ENCODE data around the gene FOSL2. TPM values are rescaled to one million over a fixed set of nuclear protein-coding genes. Genes with fewer than 3 reads are reported as not detected.
A peak's percentile ranks its signal among the peaks of the same experiment; 100 is the strongest.

The FOSL2 gene
- total RNA-seq, 1 donor from 2014 or later: 18.0 TPM

GRCh38 chr2:28447943-28448792, 55.5 kb downstream of the FOSL2 start:
- DNase-seq (ENCODE audit: low read depth in 2 of 2): no peak

- DNase-seq (ENCODE audit: low read depth in 2 of 2): no peak
Observed at GRCh38 chr2:28448793-28449100, 56.1 kb downstream of the FOSL2 start.

GRCh38 chr2:28449126-28449487, 56.4 kb downstream of the FOSL2 start:
- DNase-seq (ENCODE audit: low read depth in 2 of 2): no peak

- peak in 1 of 2 donors; percentile 52 for DNase-seq (ENCODE audit: low read depth in 2 of 2)
Observed at GRCh38 chr2:28449488-28450395, 57.1 kb downstream of the FOSL2 start.

- DNase-seq (ENCODE audit: low read depth in 2 of 2): no peak
Observed at GRCh38 chr2:28450901-28451565, 58.4 kb downstream of the FOSL2 start.

GRCh38 chr2:28451793-28452533, 59.3 kb downstream of the FOSL2 start:
- no peak for DNase-seq (ENCODE audit: low read depth in 2 of 2)

GRCh38 chr2:28452534-28453081, 60.0 kb downstream of the FOSL2 start:
- peak; percentile 18 to 53 for DNase-seq (ENCODE audit: low read depth in 2 of 2)

GRCh38 chr2:28453396-28453795, 60.7 kb downstream of the FOSL2 start:
- no peak for DNase-seq (ENCODE audit: low read depth in 2 of 2)

- no peak for DNase-seq (ENCODE audit: low read depth in 2 of 2)
Observed at GRCh38 chr2:28454016-28454930, 61.6 kb downstream of the FOSL2 start.

GRCh38 chr2:28457237-28457636, 64.6 kb downstream of the FOSL2 start:
- no peak for DNase-seq (ENCODE audit: low read depth in 2 of 2)

- no peak for DNase-seq (ENCODE audit: low read depth in 2 of 2)
Observed at GRCh38 chr2:28461056-28461455, 68.4 kb downstream of the FOSL2 start.

- DNase-seq (ENCODE audit: low read depth in 2 of 2): no peak
Observed at GRCh38 chr2:28462122-28462521, 69.5 kb downstream of the FOSL2 start.

- no peak for DNase-seq (ENCODE audit: low read depth in 2 of 2)
Observed at GRCh38 chr2:28463211-28463816, 70.7 kb downstream of the FOSL2 start.

GRCh38 chr2:28463893-28464292, 71.2 kb downstream of the FOSL2 start:
- no peak for DNase-seq (ENCODE audit: low read depth in 2 of 2)

- no peak for DNase-seq (ENCODE audit: low read depth in 2 of 2)
Observed at GRCh38 chr2:28465148-28465885, 72.7 kb downstream of the FOSL2 start.
